K562 (cell line): Measurements from ENCODE around the gene ZNF701. TPM values are rescaled to one million over a fixed set of nuclear protein-coding genes. Genes with fewer than 3 reads are reported as not detected.

Source experiments
- ATAC-seq: fragments of 200-7000 bp; cut with Tn5 transposase; 3 replicates; pipeline ENCODE4 v1.9.1; 2020; ENCODE audit warnings: moderate library complexity
- BruUV-seq: library from RNA; stranded (reverse); fragments of 400-500 nt; replicated peaks from 2 replicates; lab custom pipeline; 2021; lab: Mats Ljungman, UMichigan
- CTCF ChIA-PET: fragments of 300-600 bp; formaldehyde crosslinking; extraction: SDS; loops from one replicate; lab custom pipeline; 2021; ENCODE audit warnings: low intra/inter-chr PET ratio; lab: Yijun Ruan, JAX
- POLR2A ChIA-PET: fragments of 300-600, 350-650 bp; sonication (Branson Sonifier 250); formaldehyde crosslinking; extraction: SDS; loops from one replicate; lab custom pipeline; 2021; ENCODE audit warnings: antibody characterized with exemption, inconsistent platforms; lab: Yijun Ruan, JAX
- DNase-seq, 4 experiments: peaks; one replicate each; pipeline versions ENCODE4 v3.0.0 to v3.0.0-alpha.2; 2011 to 2018; ENCODE audit warnings: low spot score in 3 of 4, mixed read lengths in 3 of 4; ENCODE audit errors: extremely low read depth in 1 of 4
- FAIRE-seq: peaks from 2 replicates; lab custom pipeline; 2011; peaks lifted over from hg19 to GRCh38; lab: Jason Lieb, UNC
- H2AFZ ChIP-seq: 2 replicates; pipeline ENCODE4 v1.6.0; 2011; ENCODE audit warnings: low read depth, low read length, control low read depth, inconsistent platforms
- H3K27ac ChIP-seq: fragments of 200-600 bp; 3 replicates; pipeline ENCODE4 v1.8.0; 2011; ENCODE audit warnings: low read depth, mild to moderate bottlenecking, control low read depth, inconsistent platforms, low read length, moderate library complexity, mixed read lengths; ENCODE audit errors: extremely low read depth
- H3K27me3 ChIP-seq, 2 experiments: fragments of 300-600 bp in 1 of 2; 2 replicates in 1 of 2; 3 replicates in 1 of 2; pipeline versions ENCODE4 v1.6.0 to v1.8.0; 2011; ENCODE audit warnings: inconsistent platforms in 2 of 2, low read length in 2 of 2, mild to moderate bottlenecking in 1 of 2, mixed read lengths in 1 of 2, moderate library complexity in 1 of 2; ENCODE audit not compliant: control insufficient read depth in 2 of 2, insufficient read depth in 2 of 2
- H3K36me3 ChIP-seq: fragments of 300-600 bp; 3 replicates; pipeline ENCODE4 v1.8.0; 2011; ENCODE audit warnings: mild to moderate bottlenecking, low read length, inconsistent platforms; ENCODE audit not compliant: control insufficient read depth, insufficient read depth
- H3K4me1 ChIP-seq, 2 experiments: fragments of 200-600 bp in 1 of 2; replicated peaks in 1 of 2; 2 replicates in 1 of 2; 3 replicates in 1 of 2; pipeline versions ENCODE4 v1.5.1 to v1.8.0; 2011; ENCODE audit warnings: inconsistent platforms in 2 of 2, low read length in 2 of 2, mild to moderate bottlenecking in 1 of 2, mixed read lengths in 1 of 2, moderate library complexity in 1 of 2; ENCODE audit not compliant: control insufficient read depth in 2 of 2, insufficient read depth in 2 of 2
- H3K4me2 ChIP-seq: 2 replicates; pipeline ENCODE4 v1.6.1; 2011; ENCODE audit warnings: low read length, control low read depth, inconsistent platforms, mixed read lengths; ENCODE audit not compliant: insufficient read depth
- H3K4me3 ChIP-seq: fragments of 200-600 bp; sonication (generic), shearing (Covaris generic); 2 replicates; pipeline ENCODE4 v1.5.1; 2016; ENCODE audit warnings: control low read depth, inconsistent platforms
- H3K79me2 ChIP-seq: fragments of 200-600 bp; 3 replicates; pipeline ENCODE4 v1.8.0; 2011; ENCODE audit warnings: low read length, inconsistent platforms; ENCODE audit not compliant: control insufficient read depth, insufficient read depth
- H3K9ac ChIP-seq, 2 experiments: 2 replicates each; pipeline versions ENCODE4 v1.6.0 to v1.6.1; 2011; ENCODE audit warnings: low read depth in 2 of 2, low read length in 2 of 2, control low read depth in 1 of 2, inconsistent platforms in 1 of 2, mild to moderate bottlenecking in 1 of 2, mixed read lengths in 1 of 2; ENCODE audit not compliant: insufficient read depth in 1 of 2
- H3K9me1 ChIP-seq: one replicate; pipeline ENCODE4 v1.6.0; 2011; ENCODE audit warnings: inconsistent platforms, mild to moderate bottlenecking, low read length, moderate library complexity; ENCODE audit not compliant: control insufficient read depth, insufficient read depth
- H3K9me3 ChIP-seq: replicated peaks from 2 replicates; pipeline ENCODE4 v1.5.1; 2011; ENCODE audit warnings: low read depth, low read length, inconsistent platforms; ENCODE audit not compliant: control insufficient read depth, insufficient read depth
- H4K20me1 ChIP-seq: replicated peaks from 2 replicates; pipeline ENCODE4 v1.6.1; 2011; ENCODE audit warnings: low read length, inconsistent platforms, mixed read lengths; ENCODE audit not compliant: control insufficient read depth, insufficient read depth
- ARHGAP35 ChIP-seq: fragments of 450-650 bp; IDR thresholded peaks from 2 replicates; pipeline ENCODE4 v1.6.1; 2018; ENCODE audit not compliant: partially characterized antibody
- CEBPG ChIP-seq, 3 experiments: fragments of 200-800 bp in 1 of 3; sonication (Bioruptor generic) in 1 of 3; sonication (generic) in 1 of 3; formaldehyde crosslinking in 1 of 3; IDR thresholded peaks in 2 of 3; conservative IDR thresholded peaks in 1 of 3; 2 replicates each; pipeline versions ENCODE4 v1.6.1 to v1.8.0; 2016 to 2022; ENCODE audit warnings: missing compliant biosample characterization in 2 of 3, missing genetic modification characterization in 2 of 3, mild to moderate bottlenecking in 1 of 3, missing genetic modification reagents in 1 of 3
- EWSR1 ChIP-seq: fragments of 450-650 bp; IDR thresholded peaks from 2 replicates; pipeline ENCODE4 v1.6.1; 2018; ENCODE audit warnings: borderline replicate concordance, mild to moderate bottlenecking, low read depth, moderate library complexity; ENCODE audit not compliant: partially characterized antibody
- HDAC2 ChIP-seq: fragments of 450-650 bp; IDR thresholded peaks from 2 replicates; pipeline ENCODE4 v1.6.1; 2016; ENCODE audit warnings: mild to moderate bottlenecking
- NR1H2 ChIP-seq: sonication (generic); formaldehyde crosslinking; IDR thresholded peaks from 2 replicates; pipeline ENCODE4 v1.4.0; 2020; ENCODE audit warnings: mild to moderate bottlenecking, missing genetic modification reagents
- PHB2 ChIP-seq: fragments of 450-650 bp; IDR thresholded peaks from 2 replicates; pipeline ENCODE4 v1.6.1; 2017; ENCODE audit warnings: low read depth
- PRMT5 ChIP-seq: sonication (generic); formaldehyde crosslinking; IDR thresholded peaks from 2 replicates; pipeline ENCODE4 v1.5.0; 2020; ENCODE audit warnings: missing genetic modification reagents
- SAFB ChIP-seq: fragments of 200-400 bp; formaldehyde crosslinking; IDR thresholded peaks from 2 replicates; pipeline ENCODE4 v1.6.1; 2017; ENCODE audit warnings: low read depth, low read length, borderline replicate concordance
- ZBED1 ChIP-seq: IDR thresholded peaks from 2 replicates; pipeline ENCODE4 v1.6.1; 2014
- ZBTB17 ChIP-seq: fragments of 450-650 bp; formaldehyde crosslinking; IDR thresholded peaks from 2 replicates; pipeline ENCODE4 v1.4.0; 2020; ENCODE audit warnings: mild to moderate bottlenecking
- ZNF239 ChIP-seq: fragments of 250-450 bp; sonication (Bioruptor Pico); IDR thresholded peaks from 2 replicates; pipeline ENCODE4 v1.4.0; 2020; ENCODE audit warnings: mild to moderate bottlenecking
- ZNF431 ChIP-seq: sonication (generic); formaldehyde crosslinking; IDR thresholded peaks from 2 replicates; pipeline ENCODE4 v1.8.0; 2022; ENCODE audit warnings: mild to moderate bottlenecking, missing genetic modification reagents
- WGBS: fragments of 100-300 bp; shearing (Covaris generic); methylation state at CpG from one replicate; pipeline ENCODE4 v1.1.6; 2016; ENCODE audit warnings: low coverage, mixed read lengths; ENCODE audit not compliant: insufficient coverage; ENCODE audit errors: missing lambda C conversion rate; 5-methylcytosine and 5-hydroxymethylcytosine counted together
- in situ Hi-C: fragments of 300-500 bp; cut with MboI; formaldehyde crosslinking; loops from 4 replicates; pipeline ENCODE4 v1.15.0; 2018; ENCODE audit warnings: inconsistent platforms, mixed read lengths
- intact Hi-C: fragments of 100-400 bp; cut with micrococcal nuclease; formaldehyde crosslinking; loops from 2 replicates; pipeline ENCODE4 v1.14.2; 2022
- polyA plus RNA-seq, 8 experiments: library from polyadenylated mRNA; depleted of rRNA in 4 of 8; stranded (reverse) in 5 of 8; unstranded in 3 of 8; fragments of >200 nt; fragmentation: Nextera tagmentation in 2 of 8; fragmentation: Illumina TruSeq in 1 of 8; extraction: Ambion mirVana in 2 of 8; extraction: Trizol in 1 of 8; gene quantifications; 2 replicates each; pipeline versions ENCODE4 v1.2.1 to v1.2.3, GENCODE V29; 2011 to 2014; ENCODE audit warnings: inconsistent platforms in 1 of 8, missing spikeins in 1 of 8
- total RNA-seq, 7 experiments: library from RNA; depleted of rRNA in 6 of 7; stranded (reverse); fragments of >200 nt in 6 of 7; fragmentation: Illumina TruSeq in 2 of 7; extraction: Trizol in 2 of 7; gene quantifications; 2 replicates each; pipeline versions ENCODE4 v1.2.1 to v1.2.3, GENCODE V29; 2011 to 2021; ENCODE audit warnings: low replicate concordance in 1 of 7
- TF ChIP-seq, protein P1 (sequence below): fragments of 250-450 bp; sonication (Bioruptor Pico); IDR thresholded peaks from 2 replicates; pipeline ENCODE4 v1.5.1; 2021; ENCODE audit warnings: mild to moderate bottlenecking
- TF ChIP-seq, protein P2 (sequence below), 3 experiments: fragments of 200-800 bp in 1 of 3; sonication (Bioruptor generic) in 1 of 3; sonication (generic) in 1 of 3; formaldehyde crosslinking in 1 of 3; IDR thresholded peaks; 2 replicates each; pipeline versions ENCODE4 v1.6.1 to v1.8.0; 2016 to 2022; ENCODE audit warnings: mild to moderate bottlenecking in 2 of 3, missing compliant biosample characterization in 2 of 3, missing genetic modification characterization in 2 of 3, missing genetic modification reagents in 1 of 3
- TF ChIP-seq, protein P3 (sequence below): sonication (generic); formaldehyde crosslinking; IDR thresholded peaks from 2 replicates; pipeline ENCODE4 v1.8.1; 2022; ENCODE audit warnings: missing genetic modification reagents

Gene ZNF701
- total and polyA plus RNA-seq, 9 of the 15 experiments (the other 6 are each of a cell fraction or from before 2014, with no cell fraction given) = 5.3 to 15.9 (median 10.1) TPM

- DNase-seq (no peak), ATAC-seq (no peak), FAIRE-seq (no peak)
- no peaks in the 10 kb centered on the region for H3K4me1 ChIP-seq
- H3K36me3 ChIP-seq = peaks cover 40% of the 10 kb centered on the region
- no peak overlapping the region for H3K4me3 ChIP-seq
- no peaks in the 10 kb centered on the region for H3K9me1 ChIP-seq
- H4K20me1 ChIP-seq = no peaks in the 10 kb centered on the region
- POLR2A ChIA-PET = no interaction called here
- intact Hi-C loops = no loop called here
- CTCF ChIA-PET = no interaction called here
- H3K27me3 ChIP-seq = no peaks in the 10 kb centered on the region
- no peak overlapping the region for H3K27ac ChIP-seq
- no peak overlapping the region for H2AFZ ChIP-seq
- peaks cover 41% of the 10 kb centered on the region for H3K9me3 ChIP-seq
- H3K4me2 ChIP-seq = no peak overlapping the region
- TF ChIP-seq ZNF239 (CRISPR knock-in tag) (no peak), ARHGAP35 (no peak), HDAC2 (no peak), SAFB (no peak), NR1H2 (CRISPR knock-in tag) (no peak), EWSR1 (no peak), ZBED1 (no peak), CEBPG (CRISPR knock-in tag; IDR thresholded peaks at IDR 0.05) (no peak), CEBPG (tag; conservative IDR thresholded peaks at IDR 0.05 in 1 of 2, IDR thresholded peaks at IDR 0.05 in 1 of 2) (no peak), ZBTB17 (CRISPR knock-in tag) (no peak), ZNF431 (CRISPR knock-in tag) (no peak), PHB2 (no peak), PRMT5 (CRISPR knock-in tag) (no peak)
- TF ChIP-seq, protein P1, sequence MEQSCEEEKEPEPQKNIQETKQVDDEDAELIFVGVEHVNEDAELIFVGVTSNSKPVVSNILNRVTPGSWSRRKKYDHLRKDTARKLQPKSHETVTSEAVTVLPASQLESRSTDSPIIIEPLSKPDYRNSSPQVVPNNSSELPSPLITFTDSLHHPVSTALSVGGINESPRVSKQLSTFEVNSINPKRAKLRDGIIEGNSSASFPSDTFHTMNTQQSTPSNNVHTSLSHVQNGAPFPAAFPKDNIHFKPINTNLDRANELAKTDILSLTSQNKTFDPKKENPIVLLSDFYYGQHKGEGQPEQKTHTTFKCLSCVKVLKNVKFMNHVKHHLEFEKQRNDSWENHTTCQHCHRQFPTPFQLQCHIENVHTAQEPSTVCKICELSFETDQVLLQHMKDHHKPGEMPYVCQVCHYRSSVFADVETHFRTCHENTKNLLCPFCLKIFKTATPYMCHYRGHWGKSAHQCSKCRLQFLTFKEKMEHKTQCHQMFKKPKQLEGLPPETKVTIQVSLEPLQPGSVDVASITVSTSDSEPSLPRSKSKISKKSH = no peak
- TF ChIP-seq, protein P2, sequence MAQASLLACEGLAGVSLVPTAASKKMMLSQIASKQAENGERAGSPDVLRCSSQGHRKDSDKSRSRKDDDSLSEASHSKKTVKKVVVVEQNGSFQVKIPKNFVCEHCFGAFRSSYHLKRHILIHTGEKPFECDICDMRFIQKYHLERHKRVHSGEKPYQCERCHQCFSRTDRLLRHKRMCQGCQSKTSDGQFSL (CRISPR knock-in tag; IDR thresholded peaks at IDR 0.05) = no peak
- TF ChIP-seq, protein P2 (tag; IDR thresholded peaks at IDR 0.05) = no peak
- TF ChIP-seq, protein P3, sequence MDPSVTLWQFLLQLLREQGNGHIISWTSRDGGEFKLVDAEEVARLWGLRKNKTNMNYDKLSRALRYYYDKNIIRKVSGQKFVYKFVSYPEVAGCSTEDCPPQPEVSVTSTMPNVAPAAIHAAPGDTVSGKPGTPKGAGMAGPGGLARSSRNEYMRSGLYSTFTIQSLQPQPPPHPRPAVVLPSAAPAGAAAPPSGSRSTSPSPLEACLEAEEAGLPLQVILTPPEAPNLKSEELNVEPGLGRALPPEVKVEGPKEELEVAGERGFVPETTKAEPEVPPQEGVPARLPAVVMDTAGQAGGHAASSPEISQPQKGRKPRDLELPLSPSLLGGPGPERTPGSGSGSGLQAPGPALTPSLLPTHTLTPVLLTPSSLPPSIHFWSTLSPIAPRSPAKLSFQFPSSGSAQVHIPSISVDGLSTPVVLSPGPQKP = no peak
- 95% methylated on average over 14 of the region's 16 CpGs for WGBS
- no peaks in the 10 kb centered on the region for H3K79me2 ChIP-seq
- no TSS peak for BruUV-seq
- no peak overlapping the region for H3K9ac ChIP-seq
- in situ Hi-C loops = no loop called here
Observed at GRCh38 chr19:52557231-52557995, 12.7 kb upstream of the ZNF701 start.
